Breast epithelium (tissue), 4 donors: Measurements from ENCODE around the gene IDE. TPM values are rescaled to one million over a fixed set of nuclear protein-coding genes. Genes with fewer than 3 reads are reported as not detected.

Source experiments
- DNase-seq, 2 donors: peaks; one replicate each; pipeline ENCODE4 v3.0.0-alpha.2; 2019; ENCODE audit warnings: low spot score in 2 of 2
- H3K27ac ChIP-seq, 2 donors: fragments of 200-600 bp; sonication (generic) in 1 of 2; one replicate each; pipeline ENCODE4 v1.5.1; 2016 to 2019; ENCODE audit warnings: mild to moderate bottlenecking in 1 of 2
- H3K27me3 ChIP-seq, 2 donors: fragments of 200-600 bp; sonication (generic) in 1 of 2; one replicate each; pipeline versions ENCODE4 v1.5.1 to v1.6.0; 2017 to 2019; ENCODE audit warnings: control low read depth in 1 of 2, mild to moderate bottlenecking in 1 of 2
- H3K36me3 ChIP-seq: fragments of 200-600 bp; one replicate; pipeline ENCODE4 v1.5.1; 2019
- H3K4me1 ChIP-seq, 2 donors: fragments of 200-600 bp; sonication (generic); one replicate each; pipeline ENCODE4 v1.5.1; 2016 to 2019; ENCODE audit warnings: control low read depth in 1 of 2
- H3K4me3 ChIP-seq, 3 donors: fragments of 200-600 bp; sonication (generic); 1 replicate in 2 of 3; 2 replicates in 1 of 3; pipeline ENCODE4 v1.5.1; 2016 to 2019; ENCODE audit warnings: mild to moderate bottlenecking in 3 of 3, moderate library complexity in 2 of 3
- H3K9me3 ChIP-seq, 2 donors: fragments of 200-600 bp; sonication (generic) in 1 of 2; one replicate each; pipeline ENCODE4 v1.5.1; 2016 to 2019; ENCODE audit warnings: control low read depth in 1 of 2
- POLR2A ChIP-seq: fragments of 450-650 bp; IDR thresholded peaks from one replicate; pipeline ENCODE4 v1.6.1; 2016; ENCODE audit warnings: antibody characterized with exemption, mild to moderate bottlenecking, moderate library complexity
- POLR2AphosphoS5 ChIP-seq, 3 donors: sonication (generic); formaldehyde crosslinking; IDR thresholded peaks; one replicate each; pipeline ENCODE4 v1.6.1; 2017; ENCODE audit warnings: antibody characterized with exemption in 3 of 3
- intact Hi-C: fragments of 100-400 bp; cut with DNase I; formaldehyde crosslinking; loops from one replicate; pipeline ENCODE4 v1.15.1; 2023; ENCODE audit warnings: low total_unique reads
- total RNA-seq, 3 donors: library from RNA; depleted of rRNA; stranded (reverse); fragments of >200 nt; gene quantifications; one replicate each; pipeline ENCODE4 v1.1.0, GENCODE V29; 2016
- TF ChIP-seq, protein P1 (sequence below), 3 donors: fragments of 450-650 bp; IDR thresholded peaks; one replicate each; pipeline ENCODE4 v1.5.1; 2016 to 2017; ENCODE audit warnings: antibody characterized with exemption in 3 of 3, mild to moderate bottlenecking in 3 of 3, moderate library complexity in 3 of 3

The IDE gene
- total RNA-seq, 3 donors from 2014 or later, result 24.0 to 39.5 (median 29.2) TPM

DNA sequence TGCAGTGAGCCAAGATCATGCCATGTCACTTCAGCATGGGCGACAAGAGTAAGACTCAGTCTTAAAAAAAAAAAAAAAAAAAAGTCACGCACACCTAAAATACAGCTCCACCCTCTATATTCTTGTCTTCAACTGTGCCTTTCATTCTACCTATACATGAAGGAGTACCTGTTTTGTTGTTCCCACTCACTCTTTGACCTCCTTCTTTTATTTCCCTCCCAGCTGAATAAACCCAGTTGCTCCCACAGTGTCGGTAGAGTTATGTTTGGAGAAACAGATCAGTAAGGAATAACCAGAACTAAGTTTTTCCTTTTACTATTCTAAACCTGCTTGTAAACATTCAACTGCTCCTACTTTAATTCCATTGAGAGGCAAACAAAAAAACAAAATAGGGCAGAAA is 50.3 kb downstream of the IDE start:
- Histone ChIP-seq H3K9me3 (no peaks in the 10 kb centered on the region), H3K27ac (no peak overlapping the region), H3K4me1 (no peaks in the 10 kb centered on the region), H3K4me3 (no peak overlapping the region), H3K36me3 (no peaks in the 10 kb centered on the region), H3K27me3 (no peaks in the 10 kb centered on the region)
- DNase-seq, result no peak
- intact Hi-C loops, result no loop called here
- TF ChIP-seq POLR2AphosphoS5 (IDR thresholded peaks at IDR 0.05), result no peak
- TF ChIP-seq, protein P1, sequence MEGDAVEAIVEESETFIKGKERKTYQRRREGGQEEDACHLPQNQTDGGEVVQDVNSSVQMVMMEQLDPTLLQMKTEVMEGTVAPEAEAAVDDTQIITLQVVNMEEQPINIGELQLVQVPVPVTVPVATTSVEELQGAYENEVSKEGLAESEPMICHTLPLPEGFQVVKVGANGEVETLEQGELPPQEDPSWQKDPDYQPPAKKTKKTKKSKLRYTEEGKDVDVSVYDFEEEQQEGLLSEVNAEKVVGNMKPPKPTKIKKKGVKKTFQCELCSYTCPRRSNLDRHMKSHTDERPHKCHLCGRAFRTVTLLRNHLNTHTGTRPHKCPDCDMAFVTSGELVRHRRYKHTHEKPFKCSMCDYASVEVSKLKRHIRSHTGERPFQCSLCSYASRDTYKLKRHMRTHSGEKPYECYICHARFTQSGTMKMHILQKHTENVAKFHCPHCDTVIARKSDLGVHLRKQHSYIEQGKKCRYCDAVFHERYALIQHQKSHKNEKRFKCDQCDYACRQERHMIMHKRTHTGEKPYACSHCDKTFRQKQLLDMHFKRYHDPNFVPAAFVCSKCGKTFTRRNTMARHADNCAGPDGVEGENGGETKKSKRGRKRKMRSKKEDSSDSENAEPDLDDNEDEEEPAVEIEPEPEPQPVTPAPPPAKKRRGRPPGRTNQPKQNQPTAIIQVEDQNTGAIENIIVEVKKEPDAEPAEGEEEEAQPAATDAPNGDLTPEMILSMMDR (IDR thresholded peaks at IDR 0.05), result no peak
- TF ChIP-seq POLR2A, result no peak

DNA sequence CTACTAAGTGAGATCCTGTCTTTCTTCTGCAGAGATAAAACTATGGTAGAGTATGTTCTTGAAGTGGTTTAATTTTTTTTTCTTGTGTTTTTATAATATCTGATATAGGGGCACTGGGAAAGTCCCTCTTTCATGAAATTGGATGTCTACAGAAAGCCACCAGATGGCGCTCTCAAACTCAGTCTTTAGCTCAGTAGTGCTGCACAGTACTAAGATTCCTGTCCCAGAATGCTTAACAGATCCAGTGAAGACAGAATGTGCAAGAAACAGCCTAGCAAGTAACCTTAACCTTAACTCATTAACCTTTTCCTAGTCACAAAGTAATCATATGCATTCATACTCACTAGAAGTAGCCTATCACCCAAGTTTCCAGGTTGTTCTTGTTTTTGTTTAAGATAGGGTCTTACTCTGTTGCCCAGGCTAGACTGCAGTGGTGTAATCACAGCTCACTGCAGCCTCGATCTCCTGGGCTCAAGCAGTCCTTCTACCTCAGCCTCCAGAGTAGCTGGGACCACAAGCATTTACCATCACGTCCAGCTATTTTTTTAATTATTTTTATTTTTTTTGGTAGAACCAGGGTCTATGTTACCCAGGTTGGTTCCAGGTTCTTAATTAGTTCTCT is 56.7 kb downstream of the IDE start:
- H3K4me1 ChIP-seq, result no peaks in the 10 kb centered on the region
- H3K9me3 ChIP-seq, result no peaks in the 10 kb centered on the region
- H3K27me3 ChIP-seq, result no peaks in the 10 kb centered on the region
- H3K27ac ChIP-seq, result no peak overlapping the region
- H3K4me3 ChIP-seq, result no peak overlapping the region
- TF ChIP-seq, protein P1 (IDR thresholded peaks at IDR 0.05), result peak; percentile 22 to 67 (median 66)
- TF ChIP-seq POLR2AphosphoS5 (IDR thresholded peaks at IDR 0.05), result no peak
- intact Hi-C loops, result loop anchor here (2.0 kb wide), 1 partner anchor 54 kb away; no protein-coding TSS in a partner anchor
- DNase-seq, result peak in 1 of 2 donors; percentile 32
- H3K36me3 ChIP-seq, result no peaks in the 10 kb centered on the region

DNA sequence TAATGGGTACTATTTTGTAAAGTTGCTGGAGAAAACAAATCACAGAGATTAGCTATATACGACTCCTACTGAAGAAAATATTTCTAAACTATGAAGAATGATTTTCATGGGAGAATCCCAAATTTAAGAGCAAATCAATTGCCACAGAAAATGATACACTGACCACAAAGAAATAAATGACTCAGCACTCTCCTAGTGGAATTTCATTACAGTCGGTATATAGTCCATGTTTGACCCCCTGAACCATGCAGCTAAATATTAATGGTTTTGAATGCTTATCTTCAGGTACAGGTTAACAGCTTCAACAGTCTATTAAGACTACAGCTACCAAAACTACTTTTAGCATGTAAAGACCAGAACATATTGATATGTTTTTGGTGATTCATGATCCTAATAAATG is 65.0 kb downstream of the IDE start:
- no peak for DNase-seq
- intact Hi-C loops, result no loop called here
- TF ChIP-seq POLR2A (no peak), POLR2AphosphoS5 (IDR thresholded peaks at IDR 0.05) (no peak)
- TF ChIP-seq, protein P1 (IDR thresholded peaks at IDR 0.05), result no peak
- Histone ChIP-seq H3K4me3 (no peak overlapping the region), H3K4me1 (no peaks in the 10 kb centered on the region), H3K27ac (no peak overlapping the region), H3K27me3 (no peaks in the 10 kb centered on the region), H3K9me3 (no peaks in the 10 kb centered on the region), H3K36me3 (peaks cover 6% of the 10 kb centered on the region)

DNA sequence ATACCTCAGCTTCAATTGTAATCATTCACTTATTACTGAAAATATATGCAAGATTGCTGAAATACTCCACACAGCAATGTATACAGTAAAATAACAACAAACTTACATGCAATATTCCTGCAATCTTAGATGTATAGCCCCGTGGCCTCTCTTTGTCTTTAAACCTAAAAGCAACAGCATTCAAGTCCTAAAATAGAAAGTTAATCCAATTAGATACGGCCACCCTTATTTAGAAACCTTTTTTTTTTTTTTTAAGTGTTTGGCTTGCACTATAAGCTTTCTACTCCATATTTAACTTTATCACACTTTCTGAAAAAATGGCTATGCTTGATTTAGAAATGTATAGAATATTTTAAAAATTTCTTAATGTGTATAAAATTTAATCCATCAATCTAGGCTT is 67.6 kb downstream of the IDE start:
- Histone ChIP-seq H3K27ac (no peak overlapping the region), H3K4me1 (no peaks in the 10 kb centered on the region), H3K27me3 (no peaks in the 10 kb centered on the region), H3K9me3 (no peaks in the 10 kb centered on the region), H3K4me3 (no peak overlapping the region), H3K36me3 (peaks cover 6% of the 10 kb centered on the region)
- no peak for DNase-seq
- TF ChIP-seq POLR2A (no peak), POLR2AphosphoS5 (IDR thresholded peaks at IDR 0.05) (no peak)
- TF ChIP-seq, protein P1 (IDR thresholded peaks at IDR 0.05), result no peak
- intact Hi-C loops, result no loop called here

DNA sequence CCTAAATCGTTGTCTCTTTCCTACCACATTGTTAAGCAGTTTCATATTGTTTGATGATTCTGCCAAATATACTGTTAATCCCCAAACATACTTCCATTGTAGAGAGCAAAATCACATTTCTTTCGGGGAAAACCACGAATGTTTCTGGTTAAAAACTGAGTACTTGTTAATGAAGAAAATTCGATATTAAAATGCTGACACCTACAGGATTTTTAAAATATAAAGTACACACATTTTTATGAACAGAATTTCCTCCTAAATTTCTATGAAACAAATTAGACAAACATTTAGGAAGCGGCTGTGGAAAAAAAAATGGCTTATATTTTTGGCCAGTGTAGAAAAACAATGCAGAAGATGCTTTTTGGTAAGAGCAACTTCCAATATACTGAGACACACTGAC is 68.8 kb downstream of the IDE start:
- H3K36me3 ChIP-seq, result peaks cover 6% of the 10 kb centered on the region
- H3K27ac ChIP-seq, result no peak overlapping the region
- no peaks in the 10 kb centered on the region for H3K27me3 ChIP-seq
- no peaks in the 10 kb centered on the region for H3K4me1 ChIP-seq
- no peaks in the 10 kb centered on the region for H3K9me3 ChIP-seq
- DNase-seq, result no peak
- intact Hi-C loops, result no loop called here
- H3K4me3 ChIP-seq, result no peak overlapping the region
- TF ChIP-seq, protein P1 (IDR thresholded peaks at IDR 0.05), result no peak
- TF ChIP-seq POLR2AphosphoS5 (IDR thresholded peaks at IDR 0.05), result no peak
- no peak for TF ChIP-seq POLR2A
